HepG2 (cell line): ENCODE measurements around the gene XPR1.

ENCODE experiments used
- CTCF ChIP-seq: sonication (generic); formaldehyde crosslinking; IDR thresholded peaks from 2 replicates; pipeline ENCODE4 v1.5.0; 2020; ENCODE audit warnings: mild to moderate bottlenecking, missing genetic modification reagents, moderate library complexity
- EP300 ChIP-seq, 3 experiments: sonication (generic) in 1 of 3; formaldehyde crosslinking in 1 of 3; IDR thresholded peaks; 2 replicates each; pipeline versions ENCODE4 v1.5.1 to v1.6.1; 2011 to 2020; ENCODE audit warnings: low read depth in 2 of 3, low read length in 2 of 3, borderline replicate concordance in 1 of 3, improper control_type of control experiment in 1 of 3, mild to moderate bottlenecking in 1 of 3, missing genetic modification reagents in 1 of 3, moderate library complexity in 1 of 3
- EZH2 ChIP-seq: conservative IDR thresholded peaks from 2 replicates; pipeline ENCODE4 v1.6.1; 2012; ENCODE audit warnings: mild to moderate bottlenecking, low read depth, low read length, moderate library complexity
- HNRNPK ChIP-seq: fragments of 200-400 bp; formaldehyde crosslinking; IDR thresholded peaks from 2 replicates; pipeline ENCODE4 v1.6.1; 2018; ENCODE audit warnings: low read length, low read depth, moderate library complexity, mild to moderate bottlenecking; ENCODE audit not compliant: poor library complexity, severe bottlenecking
- SUZ12 ChIP-seq: fragments of 150-350 bp; IDR thresholded peaks from 2 replicates; pipeline ENCODE4 v1.6.1; 2014; ENCODE audit warnings: low read depth, low read length
- ZBTB38 ChIP-seq: sonication (generic); formaldehyde crosslinking; IDR thresholded peaks from 2 replicates; pipeline ENCODE4 v1.5.1; 2020; ENCODE audit warnings: mild to moderate bottlenecking, missing genetic modification reagents
- ZNF3 ChIP-seq: IDR thresholded peaks from 2 replicates; pipeline ENCODE4 v1.7.0; 2017; ENCODE audit warnings: inconsistent platforms
- ZNF782 ChIP-seq: sonication (generic); formaldehyde crosslinking; IDR thresholded peaks from 2 replicates; pipeline ENCODE4 v1.4.0; 2020; ENCODE audit warnings: missing genetic modification reagents, mild to moderate bottlenecking, borderline replicate concordance

GRCh38 chr1:180811886-180812285 is 180.1 kb downstream of the XPR1 start:
- TF ChIP-seq HNRNPK (no peak), ZBTB38 (CRISPR knock-in tag) (no peak), ZNF3 (CRISPR knock-in tag) (no peak), ZNF782 (CRISPR knock-in tag) (no peak), SUZ12 (no peak), CTCF (CRISPR knock-in tag) (no peak), EP300 (IDR thresholded peaks at IDR 0.05; ENCODE audit: low read depth in 2 of 2, low read length in 2 of 2) (no peak), EP300 (CRISPR knock-in tag; IDR thresholded peaks at IDR 0.05; ENCODE audit: borderline replicate concordance) (no peak), EZH2 (no peak)
